ENCODE results near the gene SORCS1. TPM values are rescaled to one million over a fixed set of nuclear protein-coding genes. Genes with fewer than 3 reads are reported as not detected.

Gene SORCS1
- total RNA-seq, 1 donor from 2014 or later: 5.8 TPM

DNA sequence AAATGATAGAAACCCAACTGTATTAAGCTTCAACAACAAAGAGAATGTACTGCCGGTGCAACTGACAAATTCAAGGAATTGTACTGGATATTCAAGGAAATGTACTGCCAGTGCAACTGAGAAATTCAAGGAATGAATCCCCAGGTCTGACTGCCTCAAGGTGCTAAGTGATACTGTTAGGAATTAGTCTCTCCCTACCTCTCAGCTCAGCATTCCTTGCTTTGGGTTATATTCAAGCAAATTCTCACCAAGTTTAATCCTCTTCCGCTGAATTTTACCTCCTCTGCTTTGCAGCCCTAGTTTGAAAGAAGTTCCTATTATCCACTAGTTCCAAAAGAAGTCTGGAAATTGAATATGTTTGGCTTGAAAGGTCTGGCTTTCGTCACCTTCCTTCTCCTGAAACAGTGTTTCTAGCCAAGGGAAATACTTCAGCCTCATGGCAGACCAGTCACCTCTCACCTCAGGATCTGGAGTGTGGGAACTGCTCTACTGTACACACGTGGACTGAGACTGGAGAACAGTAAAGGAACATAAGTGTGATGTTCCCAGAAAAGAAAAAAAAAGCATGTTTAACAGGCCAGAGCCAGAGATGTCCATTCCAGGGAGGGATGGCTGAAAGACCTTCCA, 60.4 kb downstream of the SORCS1 start:
- no peak for DNase-seq (ENCODE audit: low spot score)

DNA sequence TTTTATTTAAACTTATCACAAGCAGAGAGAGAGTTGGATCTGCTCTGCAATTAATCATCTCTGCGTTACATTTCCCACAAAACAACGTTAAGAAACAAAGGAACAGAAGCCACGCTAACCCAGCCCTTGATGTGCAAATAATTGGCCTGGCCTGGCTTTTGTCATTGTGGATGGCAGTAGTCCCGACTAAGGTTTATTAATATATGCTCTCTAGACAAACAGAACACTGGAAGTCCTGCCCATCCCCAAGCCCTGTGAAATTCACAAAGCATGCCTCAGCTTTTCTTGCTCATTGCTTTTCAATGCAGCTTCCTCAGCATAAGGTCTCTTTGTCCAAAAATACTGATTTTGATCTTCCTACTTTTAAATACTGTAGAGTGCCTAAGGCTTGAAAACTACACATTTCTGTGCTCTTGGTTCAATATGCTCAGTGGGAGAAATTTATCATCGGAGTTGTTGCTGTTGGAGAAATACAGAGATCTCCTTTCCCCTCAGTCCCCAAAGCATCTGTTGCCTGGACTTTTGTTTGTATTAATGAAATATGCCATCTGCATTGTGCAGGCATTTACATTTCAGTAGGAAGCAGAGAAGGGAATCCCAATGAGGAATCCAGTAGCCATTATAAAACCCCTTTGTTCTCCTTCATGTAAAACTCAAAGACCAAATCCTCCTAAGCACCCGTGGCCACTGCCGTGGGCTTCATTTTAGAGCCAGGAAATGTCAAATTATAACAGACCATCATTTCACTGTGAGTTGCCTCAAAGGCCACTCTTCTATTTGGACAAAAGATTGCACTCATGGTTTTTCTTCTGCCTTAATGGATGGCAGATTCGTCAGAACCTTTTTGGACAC, 61.1 kb downstream of the SORCS1 start:
- DNase-seq (ENCODE audit: low spot score): no peak

DNA sequence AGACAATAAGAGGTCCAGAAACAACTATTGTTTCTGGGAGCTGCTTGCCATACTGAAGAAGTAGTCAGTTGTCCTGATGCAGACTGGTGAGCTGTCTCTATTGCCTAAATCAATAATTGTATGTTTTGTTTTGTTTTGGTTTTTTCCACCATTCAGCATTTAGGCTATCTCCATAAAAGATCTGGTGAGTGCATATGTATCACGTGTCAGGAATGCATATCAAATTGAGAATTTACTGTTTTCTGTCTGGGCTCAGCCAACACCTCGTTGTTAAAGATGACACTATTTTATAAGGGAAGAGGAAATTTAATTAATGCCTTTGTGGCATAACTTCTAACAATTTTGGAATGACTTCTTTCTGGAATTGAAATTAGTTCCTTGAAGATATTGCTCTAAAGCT, 66.2 kb downstream of the SORCS1 start:
- DNase-seq (ENCODE audit: low spot score): no peak

DNA sequence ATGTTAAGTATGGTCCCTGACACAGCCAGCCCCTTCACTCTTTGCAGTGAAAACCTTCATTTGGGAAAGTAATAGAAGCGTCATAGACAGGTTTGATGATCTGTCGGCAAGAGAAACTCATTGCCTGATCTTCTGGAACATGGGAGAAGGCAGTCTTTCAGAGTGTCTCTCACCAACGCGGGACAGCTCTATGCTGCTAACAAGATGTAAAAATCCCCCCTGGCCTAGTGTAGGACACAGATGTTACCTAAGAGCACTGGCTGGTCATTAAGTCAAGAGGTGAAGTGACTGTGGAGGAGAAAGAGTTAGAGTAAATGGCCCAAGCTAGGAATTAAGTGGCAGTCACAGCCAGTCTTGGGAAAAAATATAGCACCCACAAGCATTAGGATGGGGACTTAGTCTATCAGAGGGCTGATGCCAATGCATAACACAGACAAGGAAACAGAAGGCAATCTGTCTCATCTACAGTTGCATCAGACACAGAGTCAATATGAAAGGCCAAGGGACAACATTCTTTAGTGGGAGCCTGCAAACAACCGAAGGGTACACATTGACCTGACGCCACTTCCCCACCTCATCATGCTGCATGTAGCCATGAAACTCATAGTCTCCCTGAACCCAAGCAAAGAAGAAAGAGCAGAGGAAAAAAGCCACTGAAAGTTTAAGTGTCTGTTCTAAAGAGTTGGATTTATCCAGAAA, 69.5 kb downstream of the SORCS1 start:
- DNase-seq (ENCODE audit: low spot score): no peak

DNA sequence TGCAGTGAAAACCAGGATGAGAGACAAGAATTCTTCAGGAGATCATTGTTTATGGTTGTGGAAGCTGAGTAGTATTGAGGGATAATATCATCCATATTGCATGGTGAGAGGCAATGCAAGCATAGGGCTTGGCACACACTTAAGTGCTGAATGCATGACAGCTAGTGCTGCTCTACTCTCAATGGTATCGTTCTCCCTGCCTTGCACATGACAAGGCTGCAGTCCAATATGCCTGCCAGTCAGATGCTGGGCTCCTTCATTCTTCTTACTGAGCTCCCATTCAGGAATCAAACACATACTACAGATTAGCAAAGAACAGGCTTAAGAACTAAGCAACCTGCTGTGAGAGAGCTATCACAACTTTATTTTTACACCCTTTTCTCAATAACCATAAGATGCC, 72.2 kb downstream of the SORCS1 start:
- DNase-seq (ENCODE audit: low spot score): no peak

DNA sequence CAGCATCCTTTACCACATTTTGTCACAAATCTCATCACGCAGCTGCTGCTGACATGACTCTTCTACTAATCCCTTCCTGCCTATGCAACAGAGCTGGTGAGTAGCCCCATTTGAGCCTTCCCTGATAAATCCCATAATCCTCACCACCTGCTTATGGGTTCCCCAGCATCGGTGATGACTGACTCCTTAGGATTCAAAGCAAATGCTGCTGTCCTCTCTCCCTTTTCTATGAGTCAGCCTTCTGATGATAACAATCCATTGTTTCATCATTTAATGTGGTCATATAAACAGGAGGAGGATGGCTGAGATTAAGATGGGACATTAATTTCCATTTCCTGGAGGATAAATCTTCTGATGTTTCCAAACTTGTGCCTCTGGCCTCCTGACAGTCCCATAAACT, 73.4 kb downstream of the SORCS1 start:
- DNase-seq (ENCODE audit: low spot score): no peak

DNA sequence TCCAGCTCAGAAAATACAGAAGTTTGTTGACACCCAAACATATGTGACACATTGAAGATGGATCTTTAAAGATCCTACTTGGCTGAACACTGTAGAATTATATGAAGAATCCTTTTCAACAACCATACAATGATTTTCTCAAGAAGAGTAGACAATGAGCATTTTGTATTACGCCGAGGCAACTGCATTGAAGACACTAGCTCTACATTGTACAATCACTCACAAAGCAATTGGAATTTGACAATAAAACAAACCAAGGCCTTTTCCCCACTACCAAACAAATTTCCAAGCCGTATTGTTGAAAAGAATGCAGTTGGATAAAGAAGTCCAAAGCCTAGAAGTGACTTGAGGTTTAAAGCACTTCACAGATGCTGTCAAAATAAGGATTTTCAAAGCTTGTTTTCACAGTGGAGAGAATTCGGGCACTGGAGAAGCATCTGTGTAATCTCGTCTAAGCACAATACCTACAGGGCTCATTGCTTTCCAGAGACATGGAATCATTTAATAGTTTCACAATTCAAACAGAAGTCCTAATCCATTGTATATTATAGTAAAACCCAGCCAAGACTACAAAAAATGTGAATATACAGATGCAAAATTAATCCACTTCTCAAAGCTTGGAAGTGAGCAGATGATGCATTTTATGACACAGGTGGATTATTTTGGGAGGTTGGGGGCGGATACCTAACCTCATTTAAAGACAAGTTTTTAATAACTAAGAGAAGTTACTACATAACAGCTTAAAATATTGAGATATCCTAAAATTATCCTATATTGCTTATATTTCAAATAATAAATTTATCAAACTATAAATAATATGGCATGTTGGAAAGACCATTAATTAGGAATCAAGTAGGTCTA, 78.6 kb downstream of the SORCS1 start:
- DNase-seq (ENCODE audit: low spot score): no peak

DNA sequence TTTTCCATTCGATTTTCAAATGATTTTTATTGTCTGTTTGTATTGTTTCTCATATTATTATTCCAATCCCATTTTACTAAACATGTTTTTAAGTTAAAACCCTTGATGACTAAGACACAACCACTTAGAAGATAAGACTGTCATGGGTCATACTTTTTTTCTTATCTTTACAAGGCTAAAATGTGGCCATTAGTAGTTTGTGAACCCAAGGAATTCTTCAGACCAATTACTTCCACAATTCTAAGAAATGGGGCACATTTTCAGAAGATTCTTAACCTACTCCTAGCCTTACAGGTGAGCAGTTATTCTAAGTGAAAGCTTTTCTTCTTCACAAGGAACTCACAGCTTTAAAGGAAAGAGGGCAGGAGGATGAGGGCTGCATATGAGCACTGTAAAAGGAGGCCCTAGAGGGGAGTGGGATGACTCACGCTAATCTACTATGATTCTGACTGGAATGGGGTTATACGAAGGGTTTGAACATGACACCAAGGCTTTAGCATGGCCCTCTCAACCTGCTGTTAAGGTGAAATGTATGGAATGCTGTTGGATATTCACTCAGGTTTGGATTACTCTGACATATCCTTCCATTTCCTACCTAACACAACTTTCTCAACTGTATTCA, 81.0 kb downstream of the SORCS1 start:
- no peak for DNase-seq (ENCODE audit: low spot score)

DNA sequence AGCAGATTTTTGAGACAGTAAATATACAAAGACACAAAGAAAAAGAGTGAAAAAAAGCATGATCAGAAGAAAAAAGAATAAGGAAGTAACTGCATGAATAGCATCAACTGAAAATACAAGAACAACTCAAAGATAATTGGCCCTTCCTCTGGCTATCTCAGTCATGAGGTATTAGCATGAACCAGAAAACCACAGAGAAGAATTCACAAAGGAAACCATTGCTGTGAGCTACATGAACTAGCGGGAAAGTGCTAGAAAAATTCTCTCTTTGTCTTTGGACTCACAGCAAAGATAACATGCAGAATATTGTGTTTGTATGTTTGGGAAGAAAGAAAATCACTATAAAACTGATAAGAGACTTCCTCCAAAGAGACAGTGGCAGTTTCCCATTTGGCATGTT, 82.9 kb downstream of the SORCS1 start:
- no peak for DNase-seq (ENCODE audit: low spot score)

DNA sequence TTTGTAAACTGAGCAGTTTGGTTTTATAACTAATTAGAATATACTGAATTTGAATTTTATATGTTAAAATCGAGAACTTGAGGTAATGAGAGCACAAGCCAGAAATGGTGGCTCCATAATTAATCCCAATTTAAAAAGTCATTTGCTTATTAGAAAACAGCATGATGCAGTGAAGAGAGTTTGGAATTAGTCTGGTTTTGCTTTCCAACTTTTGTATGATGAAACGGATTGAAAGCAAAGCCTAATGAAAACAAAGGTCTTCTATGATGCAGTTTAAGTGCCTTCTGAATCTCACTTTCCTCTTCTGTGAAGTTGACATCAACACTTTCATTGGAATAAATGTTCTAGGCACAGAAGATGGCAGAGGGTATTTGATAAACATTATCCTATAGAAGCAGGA, 89.4 kb downstream of the SORCS1 start:
- DNase-seq (ENCODE audit: low spot score): no peak

DNA sequence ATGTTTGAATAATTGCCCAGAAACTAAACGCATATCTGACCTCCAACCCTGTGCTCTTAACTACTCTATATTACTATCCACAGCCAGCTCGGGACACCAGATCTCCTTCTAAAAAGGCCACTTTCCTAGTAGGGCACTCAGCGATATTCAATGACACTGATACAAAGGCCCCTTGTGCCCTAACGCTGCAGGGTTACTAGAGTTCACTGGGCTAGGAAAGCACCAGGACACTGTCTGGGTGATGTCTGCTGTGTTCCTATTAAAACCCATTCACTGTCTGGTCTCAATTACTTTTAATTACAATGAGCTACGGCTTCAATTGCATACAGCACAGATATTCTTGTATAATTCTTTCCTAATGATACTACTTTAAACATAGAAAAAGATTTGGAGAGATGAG, 91.7 kb downstream of the SORCS1 start:
- no peak for DNase-seq (ENCODE audit: low spot score)

DNA sequence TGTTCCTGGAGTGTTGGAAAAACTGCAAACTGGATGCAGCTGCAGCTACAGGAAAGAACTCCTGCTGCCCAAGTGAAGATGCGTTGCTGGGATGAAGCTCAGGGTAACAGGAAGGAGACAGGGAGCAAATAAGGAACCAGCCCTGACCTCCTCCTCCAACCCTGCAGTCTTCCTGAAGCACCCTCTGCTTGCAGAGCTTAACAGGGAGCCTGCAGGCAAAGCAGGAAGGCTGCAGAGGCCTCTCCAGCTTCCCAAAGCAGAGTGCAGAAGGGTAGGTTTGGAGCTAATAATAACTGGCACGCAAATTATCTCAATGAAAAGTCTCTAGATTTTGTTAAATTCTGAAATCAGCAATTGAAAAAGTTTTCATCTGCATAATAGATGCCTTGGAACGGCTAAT, 92.5 kb downstream of the SORCS1 start:
- no peak for DNase-seq (ENCODE audit: low spot score)

DNA sequence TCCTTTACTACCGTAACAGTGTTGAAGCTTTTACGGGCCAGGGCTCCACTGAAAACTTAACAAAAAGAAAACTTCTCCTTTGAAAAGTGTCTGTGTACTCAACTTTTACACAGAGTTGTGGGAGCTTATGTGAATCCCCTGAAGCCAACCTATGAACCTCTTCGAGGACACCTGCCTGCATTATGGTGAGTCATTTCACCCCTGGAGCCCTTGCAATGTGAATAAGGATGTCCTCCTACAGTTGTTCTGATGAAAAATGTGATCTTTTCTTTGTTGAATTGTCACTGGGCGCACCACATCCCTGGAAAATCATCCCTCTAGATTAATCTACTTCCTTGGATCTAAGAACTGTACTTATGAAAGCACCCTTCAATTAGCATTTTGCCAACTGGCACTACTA, 93.2 kb downstream of the SORCS1 start:
- DNase-seq (ENCODE audit: low spot score): no peak

DNA sequence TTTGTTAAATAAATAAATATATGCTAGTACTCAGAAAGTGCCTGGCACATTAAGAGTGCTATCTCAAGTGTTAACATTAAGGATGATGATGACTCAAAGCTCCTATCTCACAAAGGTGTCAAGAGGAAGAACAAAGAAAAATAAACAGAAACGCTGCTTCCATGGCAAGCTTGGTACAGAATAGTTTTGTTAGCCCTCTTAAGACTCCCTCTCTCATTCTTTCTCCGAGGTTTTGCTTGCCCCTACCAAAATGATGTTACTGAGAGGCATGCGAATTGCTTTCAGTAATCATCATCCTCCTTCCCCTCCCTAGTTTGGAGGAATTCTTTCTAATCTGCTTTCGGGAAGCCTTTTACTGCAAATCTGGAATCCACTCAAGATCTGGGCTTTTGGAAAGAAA, 96.7 kb downstream of the SORCS1 start:
- no peak for DNase-seq (ENCODE audit: low spot score)

DNA sequence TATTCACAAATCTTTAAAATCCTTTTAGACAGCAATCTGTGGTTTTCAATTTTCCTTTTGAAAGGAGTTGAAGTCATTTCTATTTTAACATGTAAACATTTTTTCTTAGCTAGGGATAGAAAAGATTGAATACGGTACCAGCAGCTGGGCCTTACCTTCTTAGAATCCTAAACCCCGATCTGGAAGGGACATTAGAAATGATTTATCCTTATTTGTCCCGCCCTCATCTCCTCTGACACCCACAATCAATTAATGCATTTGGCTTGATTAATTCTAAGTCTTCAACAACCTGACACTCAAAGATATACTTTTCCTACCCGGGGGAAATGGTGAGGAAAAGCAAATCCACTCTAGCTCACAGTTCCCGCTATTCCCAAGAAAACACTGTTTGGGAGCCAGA, 100.4 kb downstream of the SORCS1 start:
- no peak for DNase-seq (ENCODE audit: low spot score)

DNA sequence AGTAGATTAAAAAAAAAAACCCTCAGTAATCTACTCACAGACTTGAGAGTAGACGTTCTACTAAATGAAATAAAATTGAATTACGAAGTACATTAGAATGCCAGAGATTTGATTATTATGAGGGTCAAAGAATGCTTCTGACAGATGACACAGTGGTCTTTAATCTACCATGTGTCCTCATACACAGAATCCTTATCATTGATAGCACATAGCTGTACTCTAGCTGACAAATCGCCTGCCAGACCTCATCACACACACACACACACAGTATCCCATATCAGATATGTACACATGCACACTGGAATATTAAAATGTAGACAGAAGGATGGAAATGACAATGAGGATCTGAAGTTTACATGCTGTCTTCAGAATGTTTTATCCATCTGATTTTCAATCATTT, 104.6 kb downstream of the SORCS1 start:
- DNase-seq (ENCODE audit: low spot score): no peak

DNA sequence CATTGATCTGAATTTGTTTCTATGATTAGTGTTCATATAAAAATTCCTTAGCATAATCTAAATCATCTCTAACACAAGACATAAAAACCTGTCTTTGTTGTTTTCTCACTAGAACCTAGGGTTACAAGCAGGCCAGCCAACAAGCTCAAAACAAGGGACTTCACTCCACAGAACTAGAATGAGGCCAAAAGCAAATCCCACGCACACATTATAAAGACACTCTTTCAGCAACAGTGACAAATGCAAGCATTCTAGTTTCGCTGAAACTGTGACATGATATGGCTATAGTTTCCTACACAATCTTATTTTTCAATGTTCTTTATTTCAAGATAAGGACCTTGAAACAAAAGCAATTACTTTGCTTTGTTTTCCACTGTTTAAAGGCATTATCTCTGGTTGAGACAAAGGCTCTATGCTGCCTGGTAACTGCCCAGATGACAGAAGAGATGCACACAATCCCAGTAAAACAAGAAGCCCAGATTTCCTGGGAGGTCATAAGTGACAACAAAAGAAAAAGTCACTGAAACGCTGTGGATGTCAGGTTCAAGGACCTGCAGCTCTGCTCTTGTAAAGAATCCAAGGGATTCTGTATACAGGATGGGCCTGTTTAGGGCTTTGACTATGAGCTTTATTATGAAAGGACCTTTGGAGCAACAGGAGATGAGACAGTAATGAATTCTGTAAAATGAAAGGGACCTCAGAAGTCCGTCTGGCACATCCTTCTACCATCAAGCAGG, 105.3 kb downstream of the SORCS1 start:
- DNase-seq (ENCODE audit: low spot score): no peak

DNA sequence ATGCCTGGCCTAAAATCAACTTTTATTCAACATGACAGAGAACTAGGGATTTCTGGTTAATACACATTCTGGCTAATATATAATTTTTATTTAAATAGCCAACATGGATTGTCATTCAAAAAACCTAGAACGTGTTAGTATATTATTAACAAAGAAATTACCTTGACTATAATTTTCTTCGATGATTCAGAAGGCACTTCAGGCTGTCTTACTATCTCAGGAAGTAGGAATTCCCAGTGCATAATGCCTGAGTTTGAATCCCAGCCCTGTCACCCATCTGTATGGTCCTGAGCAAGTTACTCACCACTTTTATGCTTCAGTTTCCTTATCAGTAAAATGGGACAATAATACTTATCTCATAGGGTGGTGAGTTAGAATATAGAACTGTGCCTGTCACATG, 106.2 kb downstream of the SORCS1 start:
- no peak for DNase-seq (ENCODE audit: low spot score)

DNA sequence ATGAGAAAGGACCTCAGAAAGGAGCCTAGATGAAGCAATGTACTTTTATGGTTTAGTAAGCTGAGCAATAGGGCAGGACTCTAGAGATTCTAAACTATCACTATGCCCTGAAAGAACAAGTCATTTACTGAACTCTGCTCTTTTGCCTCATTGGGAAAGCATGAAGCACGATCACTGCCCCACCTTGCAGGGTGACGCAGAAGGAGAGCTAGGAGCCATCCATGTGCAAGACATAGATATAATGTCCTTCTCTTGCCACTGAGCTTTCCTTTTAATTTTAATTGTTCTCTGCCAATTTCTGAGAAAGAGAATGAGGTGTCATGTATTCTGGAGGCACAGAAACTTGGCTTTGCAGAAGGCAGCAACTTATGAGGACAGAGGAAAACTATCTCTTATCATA, 108.3 kb downstream of the SORCS1 start:
- no peak for DNase-seq (ENCODE audit: low spot score)

DNA sequence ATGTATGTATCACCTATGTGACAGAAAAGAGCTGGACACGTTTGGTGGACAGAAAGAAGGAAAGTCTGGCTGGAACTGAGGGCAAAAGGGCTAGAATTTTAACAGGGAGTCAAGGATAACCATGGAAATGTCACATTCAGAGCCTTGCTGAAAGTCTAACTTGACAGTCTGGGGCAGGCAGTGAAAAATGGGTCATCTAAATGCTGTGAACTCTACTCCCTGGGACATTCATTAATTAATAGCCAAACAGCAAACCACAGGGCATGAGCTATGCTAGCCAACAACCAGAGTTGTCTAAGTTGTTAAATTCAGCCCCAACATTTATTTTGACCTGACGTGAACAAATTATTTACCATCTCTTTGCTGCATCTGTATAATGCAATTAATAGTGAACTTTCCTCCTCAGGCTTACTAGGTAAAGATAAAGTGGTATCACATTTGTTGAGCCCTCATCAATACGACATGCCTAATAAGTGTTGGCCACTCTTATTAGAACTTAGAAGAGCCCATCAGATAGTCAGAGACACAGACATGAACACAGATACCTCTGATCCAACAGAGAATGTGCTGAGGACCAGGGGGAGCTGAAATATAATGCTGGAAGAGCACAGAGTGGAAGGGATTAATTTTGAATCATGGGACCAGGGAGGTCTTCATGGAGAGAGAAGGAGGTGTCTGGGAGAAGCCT, 109.9 kb downstream of the SORCS1 start:
- no peak for DNase-seq (ENCODE audit: low spot score)

Data from umbilical cord (tissue), 2 donors.